ENCODE results near the gene LILRB1. TPM values are rescaled to one million over a fixed set of nuclear protein-coding genes. Genes with fewer than 3 reads are reported as not detected.
A peak's percentile ranks its signal among the peaks of the same experiment; 100 is the strongest.
"Not testable (repeated sequence)": the region's sequence is repeated elsewhere in the genome, so short reads cannot be mapped to it uniquely, and the experiment has no call there.

The LILRB1 gene
- total RNA-seq, 1 donor from 2014 or later = not detected

GRCh38 chr19:54660306-54660705 is 30.0 kb downstream of the LILRB1 start:
- FAIRE-seq (no peak), DNase-seq (ENCODE audit: low spot score in 2 of 2) (no peak)

- DNase-seq (ENCODE audit: low spot score in 2 of 2) (no peak), FAIRE-seq (no peak)
These were observed 30.7 kb downstream of the LILRB1 start for GRCh38 chr19:54660964-54661363.

- no peak for FAIRE-seq
- no peak for DNase-seq (ENCODE audit: low spot score in 2 of 2)
These were observed 31.7 kb downstream of the LILRB1 start for GRCh38 chr19:54661846-54662481.

- FAIRE-seq = no peak
- no peak for DNase-seq (ENCODE audit: low spot score in 2 of 2)
These were observed 32.4 kb downstream of the LILRB1 start, which contains the start of gene LILRB4 for GRCh38 chr19:54662730-54663129. Gene LILRB4, plus strand, starts transcription at chr19:54662985. Its CDS starts 49 bp downstream, at chr19:54663034.

GRCh38 chr19:54665530-54665929 is 35.2 kb downstream of the LILRB1 start:
- DNase-seq (ENCODE audit: low spot score in 2 of 2) (no peak), FAIRE-seq (no peak)

GRCh38 chr19:54667217-54667616 is 36.9 kb downstream of the LILRB1 start:
- DNase-seq (ENCODE audit: low spot score in 2 of 2) = no peak
- no peak for FAIRE-seq

- no peak for FAIRE-seq
- DNase-seq (ENCODE audit: low spot score in 2 of 2) = no peak
These were observed 38.1 kb downstream of the LILRB1 start for GRCh38 chr19:54668353-54668752.

- FAIRE-seq (no peak), DNase-seq (ENCODE audit: low spot score in 2 of 2) (no peak)
These were observed 40.5 kb downstream of the LILRB1 start for GRCh38 chr19:54670576-54671357.

- no peak for FAIRE-seq
- no peak for DNase-seq (ENCODE audit: low spot score in 2 of 2)
These were observed 42.9 kb downstream of the LILRB1 start for GRCh38 chr19:54673222-54673621.

GRCh38 chr19:54674021-54674617 is 43.8 kb downstream of the LILRB1 start:
- no peak for DNase-seq (ENCODE audit: low spot score in 2 of 2)
- no peak for FAIRE-seq

- DNase-seq (ENCODE audit: low spot score in 2 of 2) (peak; percentile 13 to 42), FAIRE-seq (peak; percentile 33)
These were observed 46.0 kb downstream of the LILRB1 start for GRCh38 chr19:54676210-54676834.

- DNase-seq (ENCODE audit: low spot score in 2 of 2) = no peak
- FAIRE-seq = no peak
These were observed 46.9 kb downstream of the LILRB1 start for GRCh38 chr19:54677217-54677616.

GRCh38 chr19:54681596-54681995 is 51.3 kb downstream of the LILRB1 start:
- not testable (repeated sequence) for DNase-seq (ENCODE audit: low spot score in 2 of 2); FAIRE-seq

GRCh38 chr19:54682306-54682856 is 52.1 kb downstream of the LILRB1 start:
- FAIRE-seq (no peak), DNase-seq (ENCODE audit: low spot score in 2 of 2) (no peak)

GRCh38 chr19:54684527-54684926 is 54.2 kb downstream of the LILRB1 start:
- FAIRE-seq (no peak), DNase-seq (ENCODE audit: low spot score in 2 of 2) (no peak)

Small RNA genes within 50 kb of the gene (small RNA-seq; reads per million reads assigned to genes)
- gene AC245036.3 (not detected), gene MIR8061 (not detected)

Other genes with a start within 250 kb of the LILRB1 start
- gene TTYH1, start 215.0 kb upstream of the LILRB1 start, total RNA-seq = 65.2 TPM
- gene LENG8, start 181.3 kb upstream of the LILRB1 start, total RNA-seq = 17.1 TPM
- gene LENG9, start 166.7 kb upstream of the LILRB1 start, total RNA-seq = 4.5 TPM
- gene CDC42EP5, start 157.2 kb upstream of the LILRB1 start, total RNA-seq = 4.1 TPM
- gene LAIR2, start 127.7 kb upstream of the LILRB1 start, total RNA-seq = 0.82 TPM
- under 0.01 TPM for gene LILRA2, start 56.7 kb upstream of the LILRB1 start, total RNA-seq
- gene LILRA1, start 36.9 kb upstream of the LILRB1 start, total RNA-seq = not detected
- 0.82 TPM for gene LILRB4, start 32.5 kb downstream of the LILRB1 start, total RNA-seq
- not detected for gene KIR3DL3, start 94.0 kb downstream of the LILRB1 start, total RNA-seq
- gene KIR2DL3, start 108.0 kb downstream of the LILRB1 start, total RNA-seq = not detected
- not detected for gene KIR2DL1, start 139.3 kb downstream of the LILRB1 start, total RNA-seq
- gene KIR2DL4, start 173.1 kb downstream of the LILRB1 start, total RNA-seq = not detected
- not detected for gene KIR3DL1, start 186.0 kb downstream of the LILRB1 start, total RNA-seq
- not detected for gene KIR2DS4, start 202.2 kb downstream of the LILRB1 start, total RNA-seq
- not detected for gene KIR3DL2, start 220.0 kb downstream of the LILRB1 start, total RNA-seq
- gene FCAR, start 243.8 kb downstream of the LILRB1 start, total RNA-seq = 0.41 TPM